ENCODE data around the gene SLC4A5.
A peak's percentile ranks its signal among the peaks of the same experiment; 100 is the strongest.

SLC4A5 gene

DNA sequence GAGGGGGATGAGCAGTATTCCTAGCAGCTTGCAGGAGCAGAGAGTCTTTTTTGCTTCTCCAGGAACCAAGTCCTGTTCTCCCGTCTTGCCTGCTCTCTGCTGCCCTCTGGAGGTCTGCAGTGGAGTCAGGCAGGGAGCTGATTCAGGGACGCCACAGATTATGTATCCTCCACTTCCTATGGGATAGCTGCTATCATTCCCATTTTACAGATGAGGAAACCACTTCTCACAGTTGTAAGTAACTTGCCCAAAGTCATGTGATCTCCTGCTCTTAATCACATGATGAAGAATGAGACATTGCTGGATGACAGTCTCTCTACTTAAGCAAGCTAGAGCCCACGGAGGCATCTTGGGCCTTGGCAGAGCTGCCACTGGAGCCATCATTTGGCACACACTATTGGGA is 8.3 kb downstream of the SLC4A5 start:
- TF ChIP-seq, protein P1, sequence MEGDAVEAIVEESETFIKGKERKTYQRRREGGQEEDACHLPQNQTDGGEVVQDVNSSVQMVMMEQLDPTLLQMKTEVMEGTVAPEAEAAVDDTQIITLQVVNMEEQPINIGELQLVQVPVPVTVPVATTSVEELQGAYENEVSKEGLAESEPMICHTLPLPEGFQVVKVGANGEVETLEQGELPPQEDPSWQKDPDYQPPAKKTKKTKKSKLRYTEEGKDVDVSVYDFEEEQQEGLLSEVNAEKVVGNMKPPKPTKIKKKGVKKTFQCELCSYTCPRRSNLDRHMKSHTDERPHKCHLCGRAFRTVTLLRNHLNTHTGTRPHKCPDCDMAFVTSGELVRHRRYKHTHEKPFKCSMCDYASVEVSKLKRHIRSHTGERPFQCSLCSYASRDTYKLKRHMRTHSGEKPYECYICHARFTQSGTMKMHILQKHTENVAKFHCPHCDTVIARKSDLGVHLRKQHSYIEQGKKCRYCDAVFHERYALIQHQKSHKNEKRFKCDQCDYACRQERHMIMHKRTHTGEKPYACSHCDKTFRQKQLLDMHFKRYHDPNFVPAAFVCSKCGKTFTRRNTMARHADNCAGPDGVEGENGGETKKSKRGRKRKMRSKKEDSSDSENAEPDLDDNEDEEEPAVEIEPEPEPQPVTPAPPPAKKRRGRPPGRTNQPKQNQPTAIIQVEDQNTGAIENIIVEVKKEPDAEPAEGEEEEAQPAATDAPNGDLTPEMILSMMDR (IDR thresholded peaks at IDR 0.05; ENCODE audit: control extremely low read depth, extremely low read depth, low read depth, missing control alignments), result peak; percentile 99
- CTCF ChIA-PET, result interaction anchor here (0.6 to 4.5 kb wide), 73 partner anchors 10 to 576 kb away, joined by 3 to 75 read pairs (median 5); partner anchors contain the start of genes DCTN1, DUSP11, SLC4A5 and STAMBP
- POLR2A ChIA-PET, result no interaction called here
- DNase-seq (ENCODE audit: extremely low spot score), result peak; percentile 65

DNA sequence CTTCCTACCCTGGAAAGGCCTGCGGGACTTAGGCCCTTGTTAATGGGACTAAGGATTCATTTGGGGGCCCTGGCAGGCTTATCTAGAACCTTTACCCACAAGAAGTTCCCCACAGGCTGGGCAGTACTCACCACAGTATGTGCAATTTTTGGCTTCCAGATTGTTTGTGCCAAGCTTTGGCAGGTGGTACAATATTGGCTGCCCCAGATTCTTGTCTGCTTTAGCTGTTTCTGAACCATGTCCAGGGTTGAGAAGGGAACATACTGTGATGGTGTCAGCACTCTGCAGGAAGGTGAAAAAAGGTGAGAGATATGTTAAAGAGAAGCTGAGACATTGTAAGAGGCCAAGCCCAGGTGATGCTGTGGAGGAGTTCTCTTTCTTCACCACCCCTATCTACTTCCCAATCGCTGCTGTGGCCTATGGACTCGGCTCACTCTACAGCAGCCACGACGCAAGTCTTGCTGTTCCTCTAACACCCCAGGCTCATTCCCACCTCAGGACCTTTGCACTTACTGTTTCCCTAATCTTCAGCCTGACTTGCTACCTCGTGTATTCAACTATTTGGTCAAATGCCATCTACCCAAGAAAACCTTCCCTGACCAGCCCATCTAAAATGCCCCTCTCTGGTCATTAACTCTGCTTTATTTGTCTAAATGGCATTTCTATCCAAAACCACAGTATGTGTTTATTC is 9.2 kb downstream of the SLC4A5 start:
- DNase-seq (ENCODE audit: extremely low spot score), result no peak
- ChIA-PET POLR2A (no interaction called here), CTCF (interaction anchor here (0.9 to 4.5 kb wide), 49 partner anchors 8 to 575 kb away, joined by 3 to 75 read pairs (median 6); partner anchors contain the start of genes DUSP11, SLC4A5 and STAMBP)
- TF ChIP-seq, protein P1 (IDR thresholded peaks at IDR 0.05; ENCODE audit: control extremely low read depth, extremely low read depth, low read depth, missing control alignments), result no peak

GRCh38 chr2:74333175-74333574 is 10.0 kb downstream of the SLC4A5 start:
- TF ChIP-seq, protein P1 (IDR thresholded peaks at IDR 0.05; ENCODE audit: control extremely low read depth, extremely low read depth, low read depth, missing control alignments), result peak; percentile 54
- DNase-seq (ENCODE audit: extremely low spot score), result no peak
- ChIA-PET CTCF (interaction anchor here (1.0 to 4.5 kb wide), 17 partner anchors 9 to 552 kb away, joined by 3 to 75 read pairs (median 9); partner anchors contain the start of genes SLC4A5 and STAMBP), POLR2A (no interaction called here)

DNA sequence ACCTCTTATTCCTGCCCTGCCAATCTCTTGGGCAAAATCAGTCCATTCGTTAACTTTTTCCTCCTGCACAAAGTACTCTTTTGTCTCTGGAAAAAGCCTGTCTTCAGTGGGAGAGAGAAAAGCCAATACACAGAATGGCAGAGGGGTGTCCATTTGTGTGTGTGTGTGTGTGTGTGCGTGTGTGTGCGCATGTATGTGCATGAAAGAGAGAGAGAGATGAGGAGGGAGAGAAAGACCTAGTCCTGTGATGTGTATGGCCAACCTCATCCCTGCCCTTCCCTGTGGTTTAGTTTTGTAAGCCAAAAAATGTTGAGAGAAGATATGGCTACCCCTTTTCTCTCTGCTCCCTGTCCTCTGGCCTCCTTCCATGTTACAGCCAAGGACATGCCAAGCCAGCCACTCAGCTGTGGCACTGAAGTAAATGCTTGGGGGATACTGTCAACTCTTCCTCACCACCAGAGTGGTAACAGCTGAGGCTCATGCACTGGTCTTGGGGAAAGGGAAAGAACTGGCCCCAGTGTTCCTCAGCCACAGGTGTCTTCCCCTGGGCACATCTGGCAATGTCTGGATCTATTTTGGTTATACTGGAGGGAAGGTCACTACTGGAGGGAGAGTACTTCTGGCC is 10.6 kb downstream of the SLC4A5 start:
- ChIA-PET POLR2A (no interaction called here), CTCF (interaction anchor here (1.0 to 4.5 kb wide), 11 partner anchors 8 to 505 kb away, joined by 3 to 75 read pairs (median 22); partner anchors contain the start of gene STAMBP)
- TF ChIP-seq, protein P1 (IDR thresholded peaks at IDR 0.05; ENCODE audit: control extremely low read depth, extremely low read depth, low read depth, missing control alignments), result no peak
- DNase-seq (ENCODE audit: extremely low spot score), result no peak

- ChIA-PET CTCF (interaction anchor here (0.9 to 1.4 kb wide), 2 partner anchors 37 to 79 kb away, joined by 3 to 4 read pairs; no protein-coding TSS in a partner anchor), POLR2A (no interaction called here)
- no peak for DNase-seq (ENCODE audit: extremely low spot score)
- TF ChIP-seq, protein P1 (IDR thresholded peaks at IDR 0.05; ENCODE audit: control extremely low read depth, extremely low read depth, low read depth, missing control alignments), result no peak
Measured at GRCh38 chr2:74328573-74328972, 14.6 kb downstream of the SLC4A5 start.

- TF ChIP-seq, protein P1 (IDR thresholded peaks at IDR 0.05; ENCODE audit: control extremely low read depth, extremely low read depth, low read depth, missing control alignments), result no peak
- ChIA-PET POLR2A (interaction anchor here (0.6 kb wide), 1 partner anchor 943 kb away, joined by 3 read pairs; the partner anchor contains the start of gene ALMS1), CTCF (interaction anchor here (0.9 to 1.4 kb wide), 3 partner anchors 37 to 78 kb away, joined by 3 to 4 read pairs (median 3); no protein-coding TSS in a partner anchor)
- no peak for DNase-seq (ENCODE audit: extremely low spot score)
Measured at GRCh38 chr2:74328074-74328473, 15.1 kb downstream of the SLC4A5 start.
